HG02943 (cell line): Measurements from ENCODE around the gene HPSE2.

Experiments used
- ATAC-seq: cut with Tn5 transposase; IDR thresholded peaks from one replicate; pipeline ENCODE4 v1.9.1; 2021; ENCODE audit warnings: mild to moderate bottlenecking, low read depth, moderate library complexity; ENCODE audit not compliant: unreplicated experiment

The HPSE2 gene

DNA sequence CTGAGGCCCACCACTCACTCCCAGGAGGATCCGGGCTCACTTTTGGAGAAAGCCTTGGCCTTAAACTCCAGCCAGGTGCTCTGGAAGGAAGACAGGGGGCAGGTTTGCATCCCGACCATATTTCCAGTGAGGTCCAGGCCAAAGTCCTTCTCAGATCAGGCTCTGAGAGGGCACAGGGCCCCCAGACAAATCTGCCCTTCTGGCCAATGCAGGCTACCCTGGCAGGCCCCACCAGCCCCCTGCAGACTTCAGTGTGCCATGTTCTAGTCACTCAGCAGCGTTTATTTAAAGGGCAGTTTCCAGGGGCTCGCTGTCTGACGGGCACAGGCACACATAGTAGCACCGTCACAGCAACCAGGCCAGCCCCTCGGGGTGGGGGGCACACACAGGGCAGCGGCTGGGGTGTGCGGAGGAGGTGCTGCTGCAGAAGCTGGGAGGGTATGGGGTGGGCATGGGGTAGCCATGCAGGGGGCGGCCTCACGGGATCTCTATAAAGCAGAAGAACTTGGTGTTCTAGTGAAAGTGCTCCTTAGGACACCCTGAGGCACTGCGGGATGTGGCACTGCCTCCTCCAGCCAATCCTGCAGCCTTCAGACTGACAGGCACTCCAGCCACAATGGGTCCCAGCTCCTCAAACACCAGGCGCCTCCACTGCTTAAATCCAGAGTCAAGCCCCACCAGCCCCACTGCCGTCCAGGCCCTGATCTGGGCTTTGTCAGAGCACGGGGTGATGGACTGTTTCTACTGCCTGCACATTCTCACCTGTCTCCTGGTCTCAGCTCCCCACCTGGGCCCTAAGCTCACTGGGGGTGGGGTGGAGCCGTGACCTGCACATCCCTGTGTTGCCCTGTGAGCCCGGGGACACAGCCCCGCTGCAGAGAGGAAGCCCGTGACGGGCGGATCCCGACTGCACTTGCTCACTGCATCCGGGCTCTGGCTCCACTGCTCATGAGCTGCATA, 811.1 kb downstream of the HPSE2 start:
- no peak for ATAC-seq

DNA sequence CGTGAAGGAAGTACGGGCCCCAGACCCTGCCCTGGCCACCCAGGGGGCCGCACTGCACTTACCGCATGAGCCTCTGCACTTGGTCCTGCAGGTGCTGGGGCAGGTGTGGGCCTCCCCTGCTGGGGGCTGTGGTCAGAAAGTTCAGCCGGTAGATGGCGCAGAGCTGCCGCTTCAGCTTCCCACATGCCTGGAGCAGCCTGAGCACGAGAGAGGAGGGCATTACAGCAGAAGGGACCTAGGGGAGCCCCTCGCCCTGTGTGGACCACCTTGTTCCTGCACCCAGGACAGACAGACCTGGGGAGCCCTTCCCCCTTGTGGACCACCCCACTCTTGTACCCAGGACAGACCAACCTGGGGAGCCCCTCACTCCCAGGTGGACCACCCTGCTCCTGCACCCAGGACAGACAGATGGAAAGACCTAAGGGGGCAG, 811.9 kb downstream of the HPSE2 start:
- no peak for ATAC-seq

DNA sequence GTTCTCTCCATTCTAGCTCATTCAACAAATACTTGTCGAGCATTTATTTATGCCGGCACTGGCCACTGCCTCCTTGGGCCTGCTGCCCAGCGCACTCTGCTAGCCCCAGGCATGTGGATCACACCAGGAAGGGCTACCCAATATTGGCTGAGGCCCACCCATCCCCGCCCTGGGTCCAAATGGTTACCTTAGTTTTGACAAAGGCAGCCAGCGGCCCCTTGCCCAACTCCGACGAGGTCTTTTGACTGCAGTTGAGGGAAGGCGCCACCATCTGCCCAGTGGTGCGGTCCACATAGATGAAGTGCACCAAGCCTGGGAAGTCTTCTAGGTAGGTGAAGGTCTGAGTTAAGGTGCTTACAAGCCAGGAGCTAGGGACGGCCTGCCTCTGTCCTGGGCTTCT, 813.5 kb downstream of the HPSE2 start:
- ATAC-seq, result no peak

DNA sequence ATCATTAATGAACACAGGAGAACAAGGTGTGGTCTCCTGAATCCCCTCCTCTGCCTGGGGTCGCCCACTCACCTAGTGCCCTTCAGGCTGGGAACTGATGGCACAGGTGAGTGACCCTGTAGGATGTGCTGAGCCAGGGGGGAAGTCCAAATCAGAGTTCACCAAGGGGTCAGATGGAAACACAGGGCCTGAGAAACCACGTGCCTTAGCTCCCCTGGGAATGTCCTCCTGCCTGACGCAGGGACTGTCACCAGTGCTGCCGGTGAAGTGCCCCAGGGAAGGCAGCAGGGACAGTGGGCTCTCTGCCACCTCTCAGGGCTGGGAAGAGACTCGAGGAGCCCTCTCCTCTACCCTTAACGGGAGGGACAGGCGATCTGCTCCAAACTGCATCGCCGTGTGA, 814.9 kb downstream of the HPSE2 start:
- no peak for ATAC-seq

DNA sequence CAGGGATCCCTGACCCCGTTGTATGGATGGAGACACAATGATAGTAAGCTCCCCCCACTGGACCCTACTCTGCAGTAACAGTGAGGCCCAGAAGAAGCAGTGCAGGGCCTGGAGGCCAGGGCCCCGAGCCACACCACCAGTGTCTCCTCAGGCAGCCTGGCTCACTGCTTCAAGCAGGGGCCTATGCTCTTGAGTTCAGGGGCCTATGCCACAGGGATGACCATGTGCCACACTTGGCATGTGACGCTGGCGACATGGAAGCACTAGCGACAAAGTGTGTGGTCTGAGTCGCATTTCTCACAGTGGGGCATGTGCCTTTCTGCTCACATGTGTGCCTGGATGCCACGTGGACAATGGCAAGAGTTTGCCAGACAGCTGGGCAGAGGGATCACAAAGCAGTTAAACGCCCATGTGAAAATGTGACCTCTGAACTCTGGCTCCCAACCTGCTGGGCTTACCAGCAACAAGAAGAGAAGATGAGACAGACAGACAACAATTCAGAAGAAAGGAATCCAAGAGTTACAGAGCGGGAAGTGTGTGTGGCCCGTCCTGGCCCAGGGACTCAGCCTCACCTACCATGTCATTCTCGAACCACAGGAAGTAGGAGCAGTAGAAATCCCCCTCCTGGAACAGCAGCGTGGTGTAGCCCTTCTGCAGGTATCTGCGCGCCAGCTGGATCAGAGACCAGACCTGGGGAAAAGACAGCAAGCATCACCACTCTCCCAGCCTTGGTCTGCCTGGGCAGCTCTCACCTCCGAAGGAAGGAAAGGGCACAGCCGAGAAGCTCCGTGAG, 816.0 kb downstream of the HPSE2 start:
- no peak for ATAC-seq

DNA sequence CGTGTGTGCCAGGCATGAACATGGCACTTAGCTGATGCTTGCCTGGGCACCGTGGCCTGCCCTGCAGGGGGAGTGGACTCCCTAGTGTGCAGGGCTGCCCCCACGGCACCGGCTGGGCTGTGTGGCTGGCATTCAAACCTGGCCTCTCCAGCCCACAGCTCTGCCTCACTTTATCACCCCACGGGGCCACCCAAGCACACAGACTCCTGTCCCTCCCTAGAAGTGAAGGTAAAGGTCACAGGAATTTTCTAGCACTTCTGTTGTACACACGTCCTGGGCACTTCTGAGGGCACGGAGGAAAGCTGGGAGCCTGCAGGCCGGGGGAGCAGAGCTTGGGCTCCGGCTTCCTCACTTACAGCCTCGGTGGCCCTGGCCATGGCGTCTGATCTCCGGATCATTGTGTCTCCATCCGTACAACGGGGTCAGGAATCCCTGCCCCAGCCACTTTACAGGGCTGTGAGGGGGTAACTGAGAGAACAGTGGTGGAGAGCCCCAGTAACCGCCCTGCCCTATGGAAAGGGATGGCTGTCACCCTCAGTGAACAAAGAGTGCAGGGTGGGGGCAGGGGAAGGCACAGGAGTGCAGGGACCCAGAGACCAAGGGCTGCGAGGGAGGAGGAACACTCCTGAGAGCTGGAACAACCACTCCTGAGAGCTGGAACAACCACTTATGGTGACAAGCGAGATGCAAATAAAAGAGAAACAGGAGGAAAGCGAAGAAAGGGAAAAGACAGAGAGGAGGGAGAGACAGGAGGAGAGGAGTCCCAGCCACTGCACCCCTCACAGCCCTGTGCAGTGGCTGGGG, 816.8 kb downstream of the HPSE2 start:
- ATAC-seq, result no peak

DNA sequence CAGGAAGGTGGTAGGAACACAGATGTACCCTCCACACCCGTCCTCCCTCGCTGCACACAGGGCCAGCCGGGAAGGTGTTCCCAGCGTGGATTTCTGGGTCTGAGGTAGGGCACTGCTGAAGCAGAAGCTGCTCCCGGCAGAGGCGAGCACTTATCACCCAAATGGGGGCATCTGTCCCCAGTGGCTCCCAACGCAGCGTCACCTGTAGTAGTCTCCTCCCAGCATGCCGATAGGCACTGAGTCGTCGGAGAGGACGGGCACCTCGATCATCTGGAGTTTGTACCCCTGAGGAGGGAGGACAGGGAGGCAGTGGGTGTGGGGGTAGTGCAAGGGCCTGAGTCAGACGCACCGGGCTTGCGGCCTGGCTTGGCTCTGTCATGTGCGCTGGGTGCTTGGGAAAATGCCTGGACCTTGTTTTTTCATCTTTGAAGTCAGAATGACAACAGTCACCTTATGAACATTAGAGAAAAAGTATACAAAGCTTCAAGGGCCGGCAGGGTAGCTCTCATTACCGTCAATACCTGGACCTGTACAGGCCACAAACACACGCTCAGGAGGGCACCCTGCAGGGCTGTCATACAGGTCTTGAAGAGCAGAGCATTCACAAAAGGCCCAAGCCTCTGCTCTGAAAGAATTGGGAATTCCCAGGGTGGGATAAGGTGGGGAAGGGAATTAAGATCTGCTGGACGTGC, 817.5 kb downstream of the HPSE2 start:
- ATAC-seq, result no peak

DNA sequence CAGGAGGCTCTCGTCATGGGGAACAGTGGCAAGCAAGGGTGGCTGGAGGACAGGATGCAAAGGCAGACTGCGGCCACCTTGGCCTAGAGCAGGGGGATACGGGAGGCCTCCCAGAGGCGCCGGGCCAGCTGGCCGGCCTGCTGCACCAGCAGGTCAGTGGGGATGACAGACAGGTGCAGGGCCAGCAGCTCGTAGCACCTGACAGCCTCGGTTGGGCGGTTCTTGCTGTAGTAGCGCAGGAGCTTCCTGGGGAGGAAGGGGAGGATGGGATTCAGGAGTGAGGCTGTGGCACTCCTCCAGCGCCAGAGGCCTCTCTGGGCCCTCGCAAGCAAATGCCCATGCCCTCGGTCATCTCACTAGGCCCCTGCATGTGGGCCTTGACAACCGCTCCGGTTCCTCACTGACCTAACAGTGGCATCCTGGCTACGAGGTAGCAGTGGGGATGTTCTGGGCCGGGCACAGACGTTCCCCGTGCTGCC, 818.1 kb downstream of the HPSE2 start:
- ATAC-seq, result no peak

DNA sequence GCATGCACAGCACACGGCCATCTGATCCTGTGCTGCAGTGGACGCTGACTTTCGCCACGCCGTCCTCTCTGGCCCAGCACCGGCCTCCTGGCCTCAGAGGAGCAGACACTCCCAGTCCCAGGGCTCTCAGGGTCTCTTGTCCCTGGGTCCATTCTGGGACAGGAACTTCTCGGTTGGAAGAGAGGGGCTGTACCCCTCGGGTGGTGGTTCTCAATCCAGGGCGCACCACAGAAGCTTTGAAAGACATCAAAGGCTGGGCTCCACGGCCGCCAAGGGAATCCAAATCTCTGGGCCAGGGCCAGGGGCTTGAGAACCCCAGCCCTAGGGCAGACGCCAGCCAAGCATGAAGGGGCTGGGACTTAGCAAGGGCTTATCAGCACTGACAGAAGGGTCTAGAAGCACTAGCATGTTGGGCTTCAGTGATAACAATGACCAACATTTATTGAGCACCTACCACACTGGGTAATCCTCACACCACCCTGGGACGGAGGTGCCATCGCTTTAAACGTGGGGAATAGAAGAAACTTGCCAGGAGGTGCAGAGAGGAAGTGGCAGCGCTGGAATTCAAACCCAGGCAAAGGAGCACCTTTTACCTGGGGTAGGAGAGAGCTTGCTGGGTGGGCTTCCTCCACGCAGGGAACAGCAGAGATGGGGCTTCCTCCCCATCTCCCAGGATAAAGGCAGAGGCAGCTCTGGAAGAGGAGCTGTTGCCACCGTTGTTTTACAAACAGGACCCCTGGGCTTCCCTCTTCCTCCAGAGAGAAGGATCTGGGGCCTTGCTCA, 818.9 kb downstream of the HPSE2 start:
- no peak for ATAC-seq

DNA sequence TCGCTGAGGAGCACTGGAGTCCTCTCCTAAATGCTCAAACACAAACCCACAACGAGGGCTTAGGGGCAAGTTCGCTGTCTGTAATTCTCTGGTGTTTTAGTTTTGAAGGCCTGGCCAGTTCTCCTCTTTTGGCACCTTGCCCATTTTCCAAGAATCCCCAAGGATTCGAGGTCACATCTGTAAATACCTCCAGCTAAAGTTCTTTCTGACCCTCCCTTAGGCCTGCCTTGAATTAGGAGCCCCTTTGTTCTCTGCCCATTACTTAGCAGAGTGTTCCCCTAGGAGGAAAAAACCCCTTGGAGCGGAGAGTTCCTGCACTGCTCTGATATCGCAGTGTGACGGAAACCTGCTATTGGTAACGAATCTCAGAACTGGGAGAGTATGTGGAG, 819.9 kb downstream of the HPSE2 start:
- ATAC-seq, result no peak

DNA sequence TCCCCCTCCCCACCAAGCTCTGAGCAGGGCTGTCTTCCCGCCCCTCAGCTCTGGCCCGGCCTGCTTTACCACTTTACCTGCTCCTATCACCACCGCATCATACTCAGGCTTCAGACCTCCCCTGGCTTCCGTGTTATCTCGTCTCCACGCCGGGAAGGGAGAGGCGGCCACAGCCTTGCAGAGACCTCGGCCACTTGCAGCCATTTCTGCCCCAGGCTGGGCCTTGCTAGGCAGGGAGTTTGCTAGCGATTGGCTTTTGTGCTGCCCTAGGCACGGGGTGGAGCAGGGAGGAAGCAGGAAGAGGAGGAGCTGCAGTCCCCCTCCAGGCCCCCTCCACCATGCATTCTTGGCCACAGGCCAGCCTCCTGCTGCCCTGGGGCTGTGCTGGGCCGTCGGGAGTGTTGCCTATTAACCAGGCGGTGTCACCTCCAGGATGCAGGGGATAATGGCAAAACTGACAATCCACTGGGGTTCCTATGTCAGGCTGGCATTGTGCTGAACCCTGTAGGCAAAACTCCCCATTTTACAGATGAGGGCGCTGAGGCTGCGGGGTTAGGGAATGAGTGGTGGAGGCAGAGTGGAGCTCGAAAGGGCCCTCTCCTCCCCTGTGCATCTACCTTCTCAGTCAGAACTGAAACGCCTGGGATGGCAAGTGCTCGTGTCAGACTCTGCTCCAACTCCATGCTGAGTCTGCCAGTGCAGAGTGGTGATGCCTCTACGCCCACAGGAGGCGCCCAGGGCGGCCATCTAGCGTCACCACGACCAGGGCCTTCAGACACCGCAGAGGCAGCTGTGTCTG, 820.5 kb downstream of the HPSE2 start, which contains the start of gene PYROXD2:
Gene PYROXD2 (minus strand): TSS at position 251 of the 799 bp plus-strand sequence. CDS start 47 bp downstream, at position 204.
- no peak for ATAC-seq

DNA sequence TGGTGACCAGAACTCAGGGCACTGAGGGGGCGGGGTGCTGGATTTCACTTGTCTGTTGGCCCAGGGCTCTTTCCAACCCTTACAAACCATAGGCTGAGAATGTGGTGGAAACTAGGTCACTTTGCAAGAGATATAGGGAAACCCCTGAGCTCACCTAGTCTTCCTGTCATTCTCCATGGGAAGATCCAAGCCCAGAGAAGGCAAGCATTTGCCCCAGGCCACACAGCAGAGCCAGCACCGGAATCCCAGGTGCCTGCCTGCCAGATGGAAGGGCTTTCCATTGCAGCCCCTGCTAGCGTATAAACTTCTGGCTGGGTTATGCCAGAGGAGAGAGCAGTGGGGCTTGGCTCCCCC, 821.1 kb downstream of the HPSE2 start:
- no peak for ATAC-seq

DNA sequence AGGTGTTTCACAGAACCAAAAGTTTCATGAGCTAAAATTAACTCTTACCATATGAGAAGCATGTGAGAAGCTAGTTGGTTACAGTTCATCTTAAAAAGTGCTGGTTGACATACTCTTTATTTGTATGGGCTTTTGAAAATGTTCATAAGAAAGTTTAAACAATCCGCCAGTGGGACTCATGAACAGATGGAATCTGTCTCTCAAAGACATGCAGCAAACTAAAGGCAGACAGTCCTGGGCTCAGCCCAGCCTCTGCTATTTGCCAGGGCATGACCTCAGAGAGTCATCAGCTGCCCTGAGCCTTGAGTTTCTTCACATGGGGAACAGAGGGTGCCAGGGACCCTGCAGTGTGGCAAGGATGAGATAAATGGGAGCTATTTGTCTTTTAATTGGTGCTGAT, 823.9 kb downstream of the HPSE2 start:
- no peak for ATAC-seq

DNA sequence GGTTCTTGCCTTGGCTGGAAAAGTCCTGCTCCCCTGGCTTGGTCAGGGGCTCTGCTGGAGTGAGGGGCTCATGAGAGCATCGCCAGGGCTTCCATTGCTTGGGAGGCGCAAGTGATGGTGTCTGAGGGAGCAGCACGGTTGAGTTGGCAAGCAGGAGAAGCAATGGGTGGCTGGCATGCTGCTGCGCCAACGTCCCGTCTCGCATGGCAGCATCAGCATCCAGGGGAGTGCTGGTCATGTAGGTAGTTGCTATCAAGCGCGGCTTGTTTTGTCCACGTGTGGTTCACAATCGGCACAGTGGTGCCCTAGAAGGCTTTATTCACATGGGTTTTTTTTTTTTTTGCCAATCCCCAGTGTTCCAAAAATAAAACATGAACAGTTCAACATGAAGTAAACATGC, 824.5 kb downstream of the HPSE2 start:
- ATAC-seq, result no peak

DNA sequence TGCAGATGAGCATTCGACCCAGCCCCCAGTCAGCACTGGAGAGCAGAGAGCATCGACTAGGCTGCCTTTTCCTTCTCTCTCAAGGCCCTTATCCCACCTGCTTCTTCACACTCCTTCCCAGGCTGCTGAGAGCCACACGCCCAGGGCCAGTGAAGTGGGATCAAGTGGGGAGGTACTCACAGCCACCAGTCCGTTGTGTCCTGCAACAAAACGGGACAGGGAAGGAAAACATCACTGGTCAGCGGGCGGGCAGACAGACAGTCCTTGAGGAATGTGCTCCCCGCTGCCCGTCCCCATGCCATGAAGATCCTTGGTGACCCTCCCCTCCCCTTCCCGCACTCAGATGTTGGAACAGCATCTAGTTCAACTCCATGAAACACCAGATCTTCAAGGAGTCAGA, 824.9 kb downstream of the HPSE2 start:
- ATAC-seq, result no peak

DNA sequence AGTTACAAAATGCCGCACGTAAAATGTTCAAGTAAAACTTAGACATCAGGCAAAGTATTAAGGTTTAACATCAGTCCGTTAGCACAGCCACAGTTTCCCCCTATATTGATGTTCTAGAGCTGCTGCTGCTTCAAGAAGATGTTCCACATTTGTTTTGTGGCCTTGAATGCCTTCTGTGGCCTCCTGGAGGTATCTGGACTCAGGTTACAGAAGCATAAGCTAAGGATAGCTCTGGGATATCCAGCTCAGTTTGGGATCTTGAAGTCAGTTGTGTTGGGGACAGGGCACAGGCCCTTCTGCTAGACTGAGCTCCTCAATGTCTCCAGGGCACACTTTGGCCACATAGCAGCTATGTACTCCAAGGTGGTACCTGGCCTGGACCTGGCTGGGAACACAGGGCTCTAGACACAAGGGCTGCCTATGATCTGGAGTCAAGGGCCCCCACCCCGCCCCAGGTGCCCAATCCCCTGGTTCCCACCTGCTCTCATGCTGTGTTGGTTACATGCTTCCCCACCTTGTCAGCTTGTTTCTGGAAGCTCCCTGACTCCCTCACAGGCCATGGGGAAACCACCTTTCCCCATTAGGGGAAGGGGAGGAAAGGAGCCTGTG, 825.4 kb downstream of the HPSE2 start:
- no peak for ATAC-seq

DNA sequence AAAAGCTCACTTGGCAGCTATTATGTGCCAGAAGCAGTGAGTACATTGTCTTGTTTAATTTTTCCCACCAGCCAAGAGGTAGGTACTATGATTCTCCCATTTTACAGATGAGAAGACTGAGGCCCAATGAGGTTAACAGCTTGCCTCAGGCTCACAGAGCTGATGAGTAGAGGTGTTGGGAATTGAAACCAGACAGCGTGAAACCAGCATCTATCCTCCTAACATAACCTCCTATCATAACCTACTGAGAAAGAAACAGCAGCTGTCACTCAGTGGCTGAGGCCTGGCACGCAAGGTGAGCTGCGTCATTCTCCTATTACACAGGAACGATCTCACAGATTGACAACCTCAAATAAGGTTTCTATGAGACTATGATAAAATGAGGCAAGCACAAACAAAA, 826.9 kb downstream of the HPSE2 start:
- no peak for ATAC-seq

DNA sequence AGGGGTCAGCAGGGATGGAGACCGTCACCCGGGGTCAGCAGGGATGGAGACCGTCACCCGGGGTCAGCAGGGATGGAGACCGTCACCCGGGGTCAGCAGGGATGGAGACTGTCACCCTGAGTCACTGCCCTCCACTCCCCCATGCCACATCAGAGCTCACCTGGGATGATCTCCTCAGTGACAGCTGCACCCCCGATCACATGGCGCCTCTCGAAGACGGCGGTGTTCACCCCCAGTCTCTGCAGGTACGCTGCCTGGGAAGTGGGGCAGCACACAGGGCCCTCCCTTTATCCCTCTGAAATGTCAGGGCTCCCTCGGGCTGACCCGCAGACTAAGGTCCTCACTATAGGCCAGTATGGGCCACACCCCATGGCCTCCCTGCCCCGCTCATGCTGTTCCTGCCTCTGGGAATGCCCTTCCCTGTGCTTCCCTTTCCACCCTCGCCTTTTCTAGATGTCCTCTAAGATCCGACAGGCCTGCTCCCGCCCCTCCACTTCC, 827.9 kb downstream of the HPSE2 start:
- ATAC-seq, result no peak
